ENCODE data around the gene MEX3D.
A peak's percentile ranks its signal among the peaks of the same experiment; 100 is the strongest.
"Not testable (repeated sequence)": the region's sequence is repeated elsewhere in the genome, so short reads cannot be mapped to it uniquely, and the experiment has no call there.

The MEX3D gene

GRCh38 chr19:1520203-1520780, 47.8 kb downstream of the MEX3D start:
- no peak for DNase-seq (ENCODE audit: low read depth, low spot score)

- DNase-seq (ENCODE audit: low read depth, low spot score), result not testable (repeated sequence)
Measured at GRCh38 chr19:1519802-1520201, 48.3 kb downstream of the MEX3D start.

GRCh38 chr19:1518471-1518870, 49.7 kb downstream of the MEX3D start:
- DNase-seq (ENCODE audit: low read depth, low spot score), result no peak

GRCh38 chr19:1516395-1516753, 51.8 kb downstream of the MEX3D start:
- no peak for DNase-seq (ENCODE audit: low read depth, low spot score)

GRCh38 chr19:1514986-1515721, 53.0 kb downstream of the MEX3D start:
- no peak for DNase-seq (ENCODE audit: low read depth, low spot score)

- DNase-seq (ENCODE audit: low read depth, low spot score), result no peak
Measured at GRCh38 chr19:1514295-1514661, 53.8 kb downstream of the MEX3D start.

- DNase-seq (ENCODE audit: low read depth, low spot score), result no peak
Measured at GRCh38 chr19:1513499-1514294, 54.4 kb downstream of the MEX3D start.

GRCh38 chr19:1512671-1513498, 55.2 kb downstream of the MEX3D start, which contains the start of gene ADAMTSL5:
Gene ADAMTSL5 (minus strand): TSS chr19:1513019. CDS start chr19:1510943, 2,076 bp downstream.
- DNase-seq (ENCODE audit: low read depth, low spot score), result no peak

- DNase-seq (ENCODE audit: low read depth, low spot score), result no peak
Measured at GRCh38 chr19:1511318-1512317, 56.5 kb downstream of the MEX3D start.

- no peak for DNase-seq (ENCODE audit: low read depth, low spot score)
Measured at GRCh38 chr19:1510807-1511206, 57.3 kb downstream of the MEX3D start.

- no peak for DNase-seq (ENCODE audit: low read depth, low spot score)
Measured at GRCh38 chr19:1510442-1510806, 57.7 kb downstream of the MEX3D start.

GRCh38 chr19:1509602-1510441, 58.3 kb downstream of the MEX3D start:
- no peak for DNase-seq (ENCODE audit: low read depth, low spot score)

- no peak for DNase-seq (ENCODE audit: low read depth, low spot score)
Measured at GRCh38 chr19:1508507-1508856, 59.6 kb downstream of the MEX3D start.

- peak; percentile 85 for DNase-seq (ENCODE audit: low read depth, low spot score)
Measured at GRCh38 chr19:1507763-1508506, 60.2 kb downstream of the MEX3D start.

- DNase-seq (ENCODE audit: low read depth, low spot score), result no peak
Measured at GRCh38 chr19:1507192-1507660, 60.9 kb downstream of the MEX3D start.

GRCh38 chr19:1505991-1506881, 61.9 kb downstream of the MEX3D start:
- no peak for DNase-seq (ENCODE audit: low read depth, low spot score)

- DNase-seq (ENCODE audit: low read depth, low spot score), result no peak
Measured at GRCh38 chr19:1505012-1505411, 63.1 kb downstream of the MEX3D start.
